HG03442 (cell line): ENCODE measurements around the gene EXOC4.
"Not testable (repeated sequence)": the region's sequence is repeated elsewhere in the genome, so short reads cannot be mapped to it uniquely, and the experiment has no call there.

Experiments
- ATAC-seq: cut with Tn5 transposase; IDR thresholded peaks from one replicate; pipeline ENCODE4 v1.9.1; 2021; ENCODE audit warnings: mild to moderate bottlenecking, moderate library complexity; ENCODE audit not compliant: unreplicated experiment

EXOC4 gene

DNA sequence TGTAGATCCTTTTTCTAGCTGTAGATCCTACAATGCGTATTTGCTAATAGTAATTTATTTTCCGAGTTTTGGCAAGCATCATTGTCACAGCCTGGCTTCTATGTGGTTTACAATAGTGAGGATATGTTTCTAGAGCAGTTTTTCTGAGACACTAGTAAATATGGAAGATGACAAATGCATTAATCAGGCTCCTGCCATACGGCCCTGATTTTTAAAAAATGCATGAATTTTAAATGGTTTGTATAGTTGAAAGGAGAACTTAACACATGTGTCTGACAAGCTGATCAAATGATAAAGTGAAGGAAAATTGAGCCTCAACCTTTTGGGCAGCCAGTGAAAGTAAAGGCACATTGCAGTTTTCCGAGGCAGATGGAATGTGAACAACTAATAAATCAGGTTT is 354.1 kb downstream of the EXOC4 start:
- no peak for ATAC-seq

GRCh38 chr7:133609806-133610205 is 356.9 kb downstream of the EXOC4 start:
- no peak for ATAC-seq

DNA sequence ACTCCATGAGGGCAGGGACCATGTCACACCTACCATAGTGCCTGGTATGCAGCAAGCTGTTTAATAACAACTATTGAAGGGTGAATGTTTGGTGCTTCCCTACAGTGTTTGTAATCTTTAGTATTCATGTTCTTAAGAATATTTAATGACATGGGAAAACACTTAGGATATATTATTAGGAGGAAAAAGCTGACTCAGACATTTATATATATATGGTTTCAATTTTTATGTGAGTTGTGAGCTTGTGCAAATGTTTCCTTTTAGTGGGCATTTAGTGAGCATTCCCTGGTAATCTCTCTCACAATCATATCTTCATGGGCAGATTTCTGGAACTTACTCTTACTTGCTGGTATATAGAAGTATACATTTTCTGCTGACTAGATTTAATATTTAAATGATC is 359.1 kb downstream of the EXOC4 start:
- ATAC-seq, result no peak

- ATAC-seq, result no peak
Observed at GRCh38 chr7:133613250-133613790, 360.4 kb downstream of the EXOC4 start.

- no peak for ATAC-seq
Observed at GRCh38 chr7:133614251-133614650, 361.4 kb downstream of the EXOC4 start.

DNA sequence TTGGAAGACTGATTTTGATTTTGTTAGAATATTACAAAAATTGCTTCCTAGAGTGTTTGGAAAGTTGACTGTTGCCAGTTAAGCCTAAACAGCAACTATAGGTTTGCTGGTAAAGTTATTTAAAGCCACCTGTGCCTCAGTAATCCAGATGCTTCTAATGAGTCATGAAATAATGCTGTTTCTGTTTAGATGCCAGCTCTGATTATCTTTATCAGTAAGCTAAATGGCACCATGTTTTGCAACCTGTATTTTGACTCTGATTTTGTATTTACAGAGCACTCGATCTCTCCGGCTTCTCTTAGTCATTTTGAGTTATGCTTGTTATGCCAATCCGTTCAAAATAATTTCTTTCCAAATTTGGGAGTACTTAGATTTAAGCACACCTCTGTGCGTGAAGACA is 366.1 kb downstream of the EXOC4 start:
- no peak for ATAC-seq

DNA sequence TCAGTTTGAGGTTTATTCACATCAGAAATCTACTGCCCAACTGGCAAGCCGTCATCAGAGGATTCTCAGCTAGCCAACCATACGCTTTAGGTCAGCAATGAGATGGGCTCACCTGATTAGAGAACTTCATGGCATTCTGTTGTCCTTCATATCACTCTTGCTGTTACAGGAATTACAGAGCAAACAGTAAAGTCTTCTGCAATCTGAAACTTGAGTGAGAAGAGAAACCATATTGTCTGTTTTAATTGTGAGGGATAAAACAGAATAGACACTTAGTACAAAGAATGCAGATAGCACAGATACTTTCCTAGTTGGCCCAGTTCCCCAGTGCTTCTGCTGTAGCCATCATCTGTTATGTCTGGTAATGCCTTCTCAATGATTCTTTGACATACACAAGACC is 366.6 kb downstream of the EXOC4 start:
- ATAC-seq, result no peak

- no peak for ATAC-seq
Observed at GRCh38 chr7:133623721-133624120, 370.8 kb downstream of the EXOC4 start.

GRCh38 chr7:133625046-133625445 is 372.2 kb downstream of the EXOC4 start:
- ATAC-seq, result no peak

GRCh38 chr7:133629701-133630100 is 376.8 kb downstream of the EXOC4 start:
- ATAC-seq, result no peak

- no peak for ATAC-seq
Observed at GRCh38 chr7:133633055-133633454, 380.2 kb downstream of the EXOC4 start.

- no peak for ATAC-seq
Observed at GRCh38 chr7:133635541-133635940, 382.7 kb downstream of the EXOC4 start.

GRCh38 chr7:133638857-133639256 is 386.0 kb downstream of the EXOC4 start:
- no peak for ATAC-seq

- ATAC-seq, result no peak
Observed at GRCh38 chr7:133641436-133641835, 388.6 kb downstream of the EXOC4 start.

DNA sequence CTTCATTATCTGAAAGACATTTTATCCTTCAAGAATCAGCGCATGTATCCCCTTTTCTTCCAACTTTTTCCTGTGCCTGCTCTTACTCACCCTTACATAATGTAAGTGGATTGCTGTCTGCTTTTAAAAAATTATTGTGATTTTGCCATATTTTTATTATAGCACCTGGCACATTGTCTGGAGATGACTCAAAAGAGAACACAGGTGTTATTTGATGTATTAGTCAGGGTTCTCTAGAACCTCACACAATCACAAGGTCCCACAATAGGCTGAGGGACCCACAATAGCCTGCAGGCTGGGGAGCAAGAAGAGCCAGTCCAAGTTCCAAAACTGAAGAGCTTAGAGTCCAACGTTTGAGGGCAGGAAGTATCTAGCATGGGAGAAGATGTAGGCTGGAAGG is 390.0 kb downstream of the EXOC4 start:
- ATAC-seq, result no peak

DNA sequence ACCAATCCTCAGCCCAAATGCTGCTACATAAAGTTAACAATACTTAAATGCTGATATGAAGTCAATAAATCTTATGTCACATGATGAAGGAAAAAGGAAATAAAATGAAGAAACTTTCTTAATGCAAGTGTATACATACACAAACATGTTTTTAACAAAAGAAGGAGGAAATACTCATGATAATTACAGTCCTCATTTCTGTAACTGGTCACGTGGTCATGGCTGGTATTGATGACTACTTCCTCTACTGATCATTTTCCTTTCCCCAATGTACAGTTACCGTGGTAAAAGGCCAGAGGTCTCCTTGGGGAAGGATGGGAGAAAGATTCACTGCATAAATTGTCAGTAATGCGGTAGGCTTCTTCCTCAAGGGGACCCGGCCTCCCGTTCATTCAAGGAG is 390.8 kb downstream of the EXOC4 start:
- not testable (repeated sequence) for ATAC-seq

- no peak for ATAC-seq
Observed at GRCh38 chr7:133645884-133646391, 393.1 kb downstream of the EXOC4 start.

DNA sequence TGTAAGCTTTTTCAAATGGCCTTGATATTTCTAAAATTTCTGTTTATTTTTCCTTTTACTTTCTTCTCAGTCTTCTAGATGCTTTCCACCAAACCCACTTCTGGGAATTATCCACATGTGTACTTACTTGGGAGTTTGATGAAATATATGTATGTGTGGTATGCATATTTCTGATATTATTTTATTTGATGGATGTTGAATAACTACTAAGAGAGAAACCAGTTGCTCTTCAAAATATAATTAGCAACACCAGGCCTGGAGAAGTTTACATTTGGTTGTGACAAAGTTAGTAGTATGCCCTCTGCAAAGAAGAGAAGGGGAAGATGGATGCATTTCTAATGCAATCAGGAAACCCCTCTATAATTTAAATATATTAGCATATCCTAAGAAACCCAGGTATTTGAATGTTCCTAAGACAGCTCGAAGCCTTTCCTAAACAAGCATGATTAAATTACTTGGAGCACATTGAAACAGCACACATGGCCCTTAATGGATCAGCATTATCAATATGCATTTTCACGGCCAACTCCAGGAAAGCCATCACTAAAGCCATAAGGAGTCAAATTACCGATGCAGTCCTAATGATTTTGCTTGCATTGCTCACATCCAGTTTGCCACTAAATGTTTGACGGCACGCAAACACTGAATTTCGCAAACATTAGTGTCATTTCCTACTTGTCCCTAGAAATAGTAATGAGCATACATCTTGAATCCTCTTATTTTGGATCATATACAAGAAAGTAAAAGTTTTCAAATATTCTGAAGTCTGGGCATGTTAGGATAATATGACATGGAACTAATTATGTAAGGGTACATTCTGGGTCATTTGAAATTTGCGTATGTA is 393.8 kb downstream of the EXOC4 start:
- no peak for ATAC-seq

- ATAC-seq, result no peak
Observed at GRCh38 chr7:133649593-133649992, 396.7 kb downstream of the EXOC4 start.

DNA sequence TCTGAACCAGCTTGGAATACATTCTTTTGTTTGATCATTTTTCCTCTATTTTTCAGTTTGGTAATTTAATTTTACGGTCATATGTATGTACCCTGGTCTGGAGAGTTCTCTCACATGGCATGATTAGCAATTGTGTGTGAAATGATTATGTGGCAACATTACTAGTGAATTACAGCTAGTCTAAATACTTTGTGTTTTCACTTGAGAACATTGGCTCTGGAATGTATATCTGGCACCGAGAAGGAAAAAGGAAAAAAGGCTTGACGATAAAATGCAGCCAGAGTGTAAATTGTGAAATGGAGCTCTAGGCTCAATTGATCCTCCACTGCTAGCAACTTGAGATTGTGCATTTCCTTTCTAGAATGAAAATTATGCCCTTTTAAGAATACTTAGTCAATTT is 397.2 kb downstream of the EXOC4 start:
- ATAC-seq, result no peak

DNA sequence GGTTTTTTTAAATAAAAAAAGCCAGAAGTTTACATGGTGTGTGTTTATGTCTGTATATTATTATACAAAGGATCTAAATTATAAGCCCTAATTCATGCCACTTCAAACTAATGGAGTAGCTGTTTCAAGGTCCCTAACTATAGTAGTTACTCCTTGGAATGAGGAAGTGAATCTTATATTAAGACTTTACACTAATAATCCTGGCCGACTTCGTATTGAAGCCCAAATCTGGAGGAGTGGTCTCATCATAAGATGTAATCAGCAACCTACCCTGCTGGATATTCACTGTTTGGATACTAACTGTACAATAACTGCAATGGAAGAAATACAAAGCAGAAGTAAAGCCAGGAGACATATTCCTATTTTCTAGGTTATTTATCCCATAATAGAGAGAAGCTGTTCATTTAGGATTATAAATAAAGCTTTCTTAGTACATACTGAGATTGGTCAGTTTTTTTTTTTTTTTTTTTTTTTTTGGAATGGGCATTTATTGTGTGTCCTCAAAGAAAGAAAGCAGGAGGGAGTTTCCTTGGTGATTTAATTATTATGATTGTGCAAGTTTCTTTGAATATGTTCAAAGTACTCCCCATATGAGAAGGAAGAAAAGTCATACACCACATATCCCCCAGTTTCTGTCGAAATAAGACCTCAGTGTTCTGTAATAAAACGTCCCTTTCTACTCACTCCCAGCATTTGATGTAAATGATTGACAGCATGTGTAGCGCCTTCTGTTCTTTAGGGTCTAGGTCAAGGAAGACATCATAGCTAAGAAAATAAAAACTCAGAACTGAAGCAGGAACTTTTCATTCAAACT is 397.8 kb downstream of the EXOC4 start:
- ATAC-seq, result no peak

- no peak for ATAC-seq
Observed at GRCh38 chr7:133652547-133652946, 399.7 kb downstream of the EXOC4 start.
